Mesodermal cell (in vitro differentiated cells): ENCODE data around the gene BPHL.
"Not testable (repeated sequence)": the region's sequence is repeated elsewhere in the genome, so short reads cannot be mapped to it uniquely, and the experiment has no call there.

ENCODE experiments used
- H3K27ac ChIP-seq: 2 replicates; pipeline ENCODE4 v1.7.0; 2013; ENCODE audit warnings: mild to moderate bottlenecking, low read depth, low read length, moderate library complexity; ENCODE audit not compliant: severe bottlenecking
- H3K36me3 ChIP-seq: 2 replicates; pipeline ENCODE4 v1.7.1; 2013; ENCODE audit warnings: mild to moderate bottlenecking, low read length, moderate library complexity; ENCODE audit not compliant: control insufficient read depth, insufficient read depth
- H3K4me1 ChIP-seq: one replicate; pipeline ENCODE4 v1.7.1; 2013; ENCODE audit warnings: mild to moderate bottlenecking, low read length; ENCODE audit not compliant: insufficient read depth, control insufficient read depth, poor library complexity, severe bottlenecking
- H3K4me3 ChIP-seq: 2 replicates; pipeline ENCODE4 v1.7.0; 2013; ENCODE audit warnings: low read length, control low read depth, mild to moderate bottlenecking; ENCODE audit not compliant: insufficient read depth, poor library complexity, severe bottlenecking; ENCODE audit errors: extremely low read depth
- H3K9me3 ChIP-seq: 2 replicates; pipeline ENCODE4 v1.7.1; 2013; ENCODE audit warnings: mild to moderate bottlenecking, low read length, moderate library complexity; ENCODE audit not compliant: control insufficient read depth
- WGBS, 2 experiments: methylation state at CpG; one replicate each; pipeline ENCODE4 v1.1.5; 2013; ENCODE audit warnings: missing lambda C conversion rate in 2 of 2; ENCODE audit not compliant: insufficient coverage in 2 of 2; 5-methylcytosine and 5-hydroxymethylcytosine counted together

BPHL gene

GRCh38 chr6:3178666-3179065, 60.2 kb downstream of the BPHL start:
- H3K36me3 ChIP-seq, H3K9me3 ChIP-seq, H3K27ac ChIP-seq, H3K4me1 ChIP-seq, H3K4me3 ChIP-seq: not testable (repeated sequence)
- 94 to 96% methylated on average over 5 of the region's 8 CpGs for WGBS, 2 experiments

- peak overlapping the region; percentile 21 for H3K4me3 ChIP-seq
- H3K4me1 ChIP-seq, H3K36me3 ChIP-seq, H3K27ac ChIP-seq, H3K9me3 ChIP-seq: not testable (repeated sequence)
- WGBS, 2 experiments = no CpG with 5 or more reads among the region's 8 CpGs
These were observed 61.4 kb downstream of the BPHL start for GRCh38 chr6:3179945-3180344.

GRCh38 chr6:3181105-3181504, 62.6 kb downstream of the BPHL start:
- WGBS, 2 experiments = 94% methylated on average over 2 of the region's 2 CpGs; no CpG with 5 or more reads in 1 of the 2 experiments
- Histone ChIP-seq H3K36me3 (no peaks in the 10 kb centered on the region), H3K4me3 (no peak overlapping the region)

DNA sequence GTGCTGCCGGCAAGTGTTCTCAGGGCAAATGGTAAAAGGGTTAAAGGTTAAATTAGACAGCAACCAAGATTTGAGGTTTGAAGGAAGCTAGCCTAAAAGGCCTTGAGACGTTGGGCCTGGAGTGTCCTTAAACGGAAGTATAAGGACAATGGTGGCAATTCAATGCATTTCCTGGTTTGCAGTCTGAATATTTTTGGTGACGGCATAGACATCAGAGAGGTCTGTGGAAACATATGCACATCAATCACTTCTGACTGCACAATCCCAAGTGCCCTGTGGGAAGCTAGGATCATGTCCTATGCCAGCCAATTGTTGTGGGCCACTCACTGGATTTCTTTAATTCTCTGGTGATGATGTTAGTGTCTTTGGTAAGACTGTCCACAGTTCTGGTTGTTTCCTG, 64.6 kb downstream of the BPHL start:
- Histone ChIP-seq H3K27ac (no peak overlapping the region), H3K36me3 (no peaks in the 10 kb centered on the region), H3K9me3 (no peaks in the 10 kb centered on the region), H3K4me3 (no peak overlapping the region), H3K4me1 (no peaks in the 10 kb centered on the region)
- WGBS, 2 experiments = 84 to 92% methylated on average over 3 of the region's 4 CpGs

More at GRCh38 chr6:3181105-3181504, 62.6 kb downstream of the BPHL start:
- no peak overlapping the region for H3K27ac ChIP-seq
- H3K4me1 ChIP-seq = peaks cover 6% of the 10 kb centered on the region
- H3K9me3 ChIP-seq = no peaks in the 10 kb centered on the region

- H3K36me3 ChIP-seq = no peaks in the 10 kb centered on the region
These were observed 68.5 kb downstream of the BPHL start for GRCh38 chr6:3186974-3187382.

DNA sequence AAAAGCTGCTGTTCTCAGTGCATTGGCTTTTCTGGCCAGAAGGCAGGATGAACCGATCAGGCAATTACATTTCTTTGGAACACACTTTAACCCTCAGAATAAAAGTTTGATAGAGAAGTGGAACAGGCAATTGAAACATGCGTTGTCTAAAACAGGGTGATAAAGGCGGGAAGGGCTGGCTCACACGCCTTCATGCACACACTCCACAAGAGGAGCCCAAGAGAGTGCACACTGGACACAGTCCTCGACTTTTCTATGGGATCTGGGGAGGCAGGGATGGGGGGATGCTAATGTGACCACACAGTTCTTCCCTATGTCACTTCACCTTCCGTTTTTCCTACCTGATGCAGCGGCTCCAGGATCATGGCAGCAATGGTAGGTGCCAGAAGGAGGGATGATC, 69.8 kb downstream of the BPHL start:
- Histone ChIP-seq H3K9me3 (peaks cover 8% of the 10 kb centered on the region), H3K27ac (no peak overlapping the region), H3K4me3 (no peak overlapping the region), H3K4me1 (peaks cover 3% of the 10 kb centered on the region), H3K36me3 (no peaks in the 10 kb centered on the region)
- 88 to 100% methylated on average over 3 of the region's 7 CpGs for WGBS, 2 experiments

More at GRCh38 chr6:3186974-3187382, 68.5 kb downstream of the BPHL start:
- peaks cover 8% of the 10 kb centered on the region for H3K9me3 ChIP-seq
- H3K4me1 ChIP-seq = no peaks in the 10 kb centered on the region
- H3K4me3 ChIP-seq = no peak overlapping the region
- no peak overlapping the region for H3K27ac ChIP-seq
- WGBS, 2 experiments = 95 to 100% methylated on average over 2 of the region's 3 CpGs

DNA sequence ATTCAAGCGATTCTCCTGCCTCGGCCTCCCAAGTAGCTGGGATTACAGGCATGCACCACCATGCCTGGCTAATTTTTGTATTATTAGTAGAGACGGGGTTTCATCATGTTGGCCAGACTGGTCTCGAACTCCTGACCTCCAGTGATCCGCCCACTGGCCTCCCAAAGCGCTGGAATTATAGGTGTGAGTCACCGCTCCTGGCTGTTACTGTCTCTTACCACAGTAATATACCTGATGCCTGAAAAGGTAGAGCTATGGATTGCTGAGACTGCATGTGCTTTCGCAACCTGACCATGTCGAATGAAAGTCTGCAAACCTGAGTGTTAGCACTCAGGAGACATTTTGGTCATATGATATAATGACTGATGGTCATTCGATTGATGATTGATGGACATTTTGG, 70.7 kb downstream of the BPHL start:
- not testable (repeated sequence) for H3K9me3 ChIP-seq, H3K4me1 ChIP-seq, H3K27ac ChIP-seq, H3K36me3 ChIP-seq, H3K4me3 ChIP-seq
- WGBS, 2 experiments = 92 to 93% methylated on average over 8 of the region's 10 CpGs

DNA sequence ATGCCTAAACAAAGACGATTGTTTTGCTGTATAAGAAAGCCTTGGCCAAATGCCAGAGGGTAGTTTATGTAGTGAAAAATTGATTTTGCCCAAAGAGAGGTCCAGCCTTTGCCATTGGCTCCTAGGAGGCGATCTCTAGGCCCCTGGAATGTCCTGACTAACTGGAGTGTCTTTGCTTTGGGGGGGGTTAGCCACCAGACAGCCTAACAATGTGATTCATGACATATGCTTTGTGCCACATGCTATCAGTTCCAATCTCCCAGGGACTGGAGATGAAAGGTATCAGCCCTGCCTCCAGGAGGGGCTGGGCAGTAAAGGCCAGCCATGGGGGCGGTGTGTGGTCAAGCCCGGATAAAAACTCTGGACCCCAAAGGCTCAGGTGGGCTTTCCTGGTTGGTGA, 71.5 kb downstream of the BPHL start:
- Histone ChIP-seq H3K36me3 (no peaks in the 10 kb centered on the region), H3K4me3 (no peak overlapping the region), H3K9me3 (peaks cover 8% of the 10 kb centered on the region), H3K4me1 (peaks cover 13% of the 10 kb centered on the region), H3K27ac (no peak overlapping the region)
- 100% methylated on average over 3 of the region's 4 CpGs for WGBS, 2 experiments

DNA sequence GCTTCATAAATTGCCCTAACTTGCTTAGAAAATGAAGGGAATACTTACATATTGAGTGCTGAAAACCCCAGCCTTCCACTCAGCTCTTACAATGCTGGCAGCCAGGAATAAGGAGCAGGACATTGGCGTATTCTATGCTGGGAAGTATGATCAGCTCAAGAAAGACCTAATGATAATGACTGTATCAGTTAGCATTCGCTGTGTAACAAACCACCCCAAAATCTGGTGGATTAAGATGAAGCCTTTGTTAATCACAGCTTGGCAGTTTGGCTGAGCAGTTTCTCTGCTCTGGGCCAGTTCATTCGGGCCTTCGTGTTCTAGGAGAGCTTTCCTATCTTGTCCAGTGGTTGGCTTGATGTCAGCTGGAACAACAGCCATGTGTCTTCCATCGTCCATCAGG, 72.3 kb downstream of the BPHL start:
- no peak overlapping the region for H3K27ac ChIP-seq
- 95 to 98% methylated on average over 4 to 5 of the region's 5 CpGs for WGBS, 2 experiments
- no peaks in the 10 kb centered on the region for H3K36me3 ChIP-seq
- no peak overlapping the region for H3K4me3 ChIP-seq
- peaks cover 8% of the 10 kb centered on the region for H3K9me3 ChIP-seq
- H3K4me1 ChIP-seq = peaks cover 18% of the 10 kb centered on the region

- Histone ChIP-seq H3K9me3 (peaks cover 8% of the 10 kb centered on the region), H3K36me3 (no peaks in the 10 kb centered on the region), H3K27ac (peak overlapping the region; percentile 10), H3K4me3 (no peak overlapping the region), H3K4me1 (peaks cover 18% of the 10 kb centered on the region)
- 54 to 66% methylated on average over 20 to 21 of the region's 23 CpGs for WGBS, 2 experiments
These were observed 74.8 kb downstream of the BPHL start for GRCh38 chr6:3193102-3193849.
